ENCODE results near the gene TRABD2B. TPM values are rescaled to one million over a fixed set of nuclear protein-coding genes. Genes with fewer than 3 reads are reported as not detected.

TRABD2B gene
- total and polyA plus RNA-seq, 2 experiments from 2014 or later = 1.6 to 2.0 TPM

GRCh38 chr1:47996060-47996405, 1.2 kb downstream of the TRABD2B start (continued):
- TF ChIP-seq ZNF462 (CRISPR knock-in tag; IDR thresholded peaks at IDR 0.05) (no peak), REST (IDR thresholded peaks at IDR 0.05; ENCODE audit: unreplicated experiment) (no peak), ZNF331 (CRISPR knock-in tag; IDR thresholded peaks at IDR 0.05; ENCODE audit: low read depth) (no peak), NANOG (IDR thresholded peaks at IDR 0.05; ENCODE audit: borderline replicate concordance) (no peak)

GRCh38 chr1:47995306-47996050, 1.7 kb downstream of the TRABD2B start:
- Mint-ChIP-seq H3K4me1 (peaks cover 55% of the 10 kb centered on the region), H3K4me3 (peak overlapping the region; percentile 85), H3K27me3 (ENCODE audit: insufficient read depth, low read depth, poor library complexity) (peaks cover 24% of the 10 kb centered on the region), H3K9me3 (no peaks in the 10 kb centered on the region), H3K27ac (no peak overlapping the region), H3K36me3 (ENCODE audit: low read depth) (peaks cover 21% of the 10 kb centered on the region)
- DNase-seq (ENCODE audit: low spot score) = no peak
- H3K27ac ChIP-seq (ENCODE audit: low read depth) = no peak overlapping the region
- peaks cover 40% of the 10 kb centered on the region for H3K27me3 ChIP-seq (ENCODE audit: insufficient read depth)
- peak overlapping the region; percentile 85 for H3K4me3 ChIP-seq
- no peaks in the 10 kb centered on the region for H4K20me1 ChIP-seq (replicated peaks; ENCODE audit: insufficient read depth)
- H3K4me1 ChIP-seq (ENCODE audit: insufficient read depth) = peaks cover 38% of the 10 kb centered on the region
- H3K4me2 ChIP-seq = peak overlapping the region; percentile 95
- no peaks in the 10 kb centered on the region for H3F3A ChIP-seq (replicated peaks; ENCODE audit: low read depth)
- peaks cover 4% of the 10 kb centered on the region; the same call in 1 of the 2 replicates for H3K79me2 ChIP-seq (replicated peaks; ENCODE audit: insufficient read depth)
- no peaks in the 10 kb centered on the region for H3K36me3 ChIP-seq (ENCODE audit: insufficient read depth)
- peak overlapping the region; percentile 89 for H2AFZ ChIP-seq
- peak; percentile 6; the same call in 1 of the 3 replicates for ATAC-seq
- H3K9me2 ChIP-seq (ENCODE audit: insufficient read depth) = no peaks in the 10 kb centered on the region
- TF ChIP-seq CREB1 (CRISPR knock-in tag; IDR thresholded peaks at IDR 0.05; ENCODE audit: low read depth) (no peak), ZNF331 (CRISPR knock-in tag; IDR thresholded peaks at IDR 0.05; ENCODE audit: low read depth) (no peak), EZH2 (IDR thresholded peaks at IDR 0.05; ENCODE audit: low read depth, unreplicated experiment) (no peak), CTCF (conservative IDR thresholded peaks at IDR 0.05; ENCODE audit: low read depth in 2 of 2) (no peak), NANOG (IDR thresholded peaks at IDR 0.05; ENCODE audit: borderline replicate concordance) (no peak), ETS1 (IDR thresholded peaks at IDR 0.05) (no peak)
